ENCODE measurements around the gene RRH.

DNA sequence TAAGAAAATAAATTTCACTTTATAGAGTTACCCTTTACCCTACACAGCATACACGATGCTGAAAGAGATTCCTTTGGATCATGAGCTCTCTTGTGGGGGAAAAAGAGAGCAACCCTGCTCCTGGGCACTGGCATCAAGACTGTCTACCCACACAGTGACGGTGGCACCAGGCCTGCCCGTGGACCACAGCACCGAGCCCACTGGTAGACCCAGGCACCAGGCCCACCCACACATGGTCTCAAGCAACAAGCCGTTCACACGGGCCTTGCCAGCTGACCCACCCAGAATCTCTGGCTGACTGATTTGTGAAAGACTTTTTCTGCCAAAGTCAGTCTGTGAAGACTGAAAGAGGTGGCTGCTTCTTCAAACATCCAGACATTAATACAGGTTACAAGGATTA, 32.7 kb upstream of the RRH start:
- TF ChIP-seq EP300 (IDR thresholded peaks at IDR 0.05) = no peak
- TF ChIP-seq POLR2A (IDR thresholded peaks at IDR 0.05) = no peak
- TF ChIP-seq, protein P1, sequence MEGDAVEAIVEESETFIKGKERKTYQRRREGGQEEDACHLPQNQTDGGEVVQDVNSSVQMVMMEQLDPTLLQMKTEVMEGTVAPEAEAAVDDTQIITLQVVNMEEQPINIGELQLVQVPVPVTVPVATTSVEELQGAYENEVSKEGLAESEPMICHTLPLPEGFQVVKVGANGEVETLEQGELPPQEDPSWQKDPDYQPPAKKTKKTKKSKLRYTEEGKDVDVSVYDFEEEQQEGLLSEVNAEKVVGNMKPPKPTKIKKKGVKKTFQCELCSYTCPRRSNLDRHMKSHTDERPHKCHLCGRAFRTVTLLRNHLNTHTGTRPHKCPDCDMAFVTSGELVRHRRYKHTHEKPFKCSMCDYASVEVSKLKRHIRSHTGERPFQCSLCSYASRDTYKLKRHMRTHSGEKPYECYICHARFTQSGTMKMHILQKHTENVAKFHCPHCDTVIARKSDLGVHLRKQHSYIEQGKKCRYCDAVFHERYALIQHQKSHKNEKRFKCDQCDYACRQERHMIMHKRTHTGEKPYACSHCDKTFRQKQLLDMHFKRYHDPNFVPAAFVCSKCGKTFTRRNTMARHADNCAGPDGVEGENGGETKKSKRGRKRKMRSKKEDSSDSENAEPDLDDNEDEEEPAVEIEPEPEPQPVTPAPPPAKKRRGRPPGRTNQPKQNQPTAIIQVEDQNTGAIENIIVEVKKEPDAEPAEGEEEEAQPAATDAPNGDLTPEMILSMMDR (IDR thresholded peaks at IDR 0.05) = no peak
- no peak for TF ChIP-seq POLR2AphosphoS5 (IDR thresholded peaks at IDR 0.05)
